DND-41 (cell line): Measurements from ENCODE around the gene CENPA.

Experiments
- ATAC-seq: fragments of 200-7000 bp; cut with Tn5 transposase; 3 replicates; pipeline ENCODE4 v1.9.1; 2021; ENCODE audit warnings: low read depth; ENCODE audit not compliant: insufficient read depth
- DNase-seq: peaks from one replicate; pipeline ENCODE4 v3.0.0-alpha.2; 2020
- H2AFZ ChIP-seq: 2 replicates; pipeline ENCODE4 v1.6.0; 2012; ENCODE audit warnings: low read depth, low read length
- H3K27ac ChIP-seq: 2 replicates; pipeline ENCODE4 v1.5.1; 2012; ENCODE audit warnings: low read length, inconsistent platforms
- H3K27me3 ChIP-seq: fragments of 200-600 bp; sonication (generic); 2 replicates; pipeline ENCODE4 v1.6.0; 2012; ENCODE audit warnings: low read length, mild to moderate bottlenecking, inconsistent platforms; ENCODE audit not compliant: insufficient read depth, poor library complexity
- H3K36me3 ChIP-seq: 2 replicates; pipeline ENCODE4 v1.5.1; 2012; ENCODE audit warnings: low read length, inconsistent platforms; ENCODE audit not compliant: insufficient read depth
- H3K4me1 ChIP-seq: 2 replicates; pipeline ENCODE4 v1.5.1; 2012; ENCODE audit warnings: mild to moderate bottlenecking, low read length; ENCODE audit not compliant: insufficient read depth
- H3K4me2 ChIP-seq: 2 replicates; pipeline ENCODE4 v1.6.0; 2012; ENCODE audit warnings: mild to moderate bottlenecking, moderate library complexity, low read length, inconsistent platforms; ENCODE audit not compliant: insufficient read depth
- H3K4me3 ChIP-seq, 2 experiments: fragments of 200-600 bp in 1 of 2; shearing (Covaris generic) in 1 of 2; 2 replicates each; pipeline ENCODE4 v1.5.1; 2012 to 2016; ENCODE audit warnings: inconsistent platforms in 2 of 2, low read length in 2 of 2, mild to moderate bottlenecking in 2 of 2, low read depth in 1 of 2, moderate library complexity in 1 of 2
- H3K79me2 ChIP-seq: 2 replicates; pipeline ENCODE4 v1.6.0; 2012; ENCODE audit warnings: low read length, inconsistent platforms; ENCODE audit not compliant: insufficient read depth
- H3K9ac ChIP-seq: 2 replicates; pipeline ENCODE4 v1.6.0; 2012; ENCODE audit warnings: low read depth, mild to moderate bottlenecking, inconsistent platforms, low read length, moderate library complexity
- H3K9me3 ChIP-seq: 2 replicates; pipeline ENCODE4 v1.5.1; 2012; ENCODE audit warnings: low read length, moderate library complexity, mild to moderate bottlenecking, inconsistent platforms; ENCODE audit not compliant: insufficient read depth, severe bottlenecking
- H4K20me1 ChIP-seq: 2 replicates; pipeline ENCODE4 v1.6.0; 2012; ENCODE audit warnings: low read length; ENCODE audit not compliant: insufficient read depth
- CTCF ChIP-seq: IDR thresholded peaks from 2 replicates; pipeline ENCODE4 v1.5.1; 2012; ENCODE audit warnings: borderline replicate concordance, low read length, moderate library complexity, mild to moderate bottlenecking; ENCODE audit not compliant: poor library complexity, severe bottlenecking; ENCODE audit errors: extremely low read depth
- EZH2 ChIP-seq: IDR thresholded peaks from 3 replicates; pipeline ENCODE4 v1.6.1; 2012; ENCODE audit warnings: borderline replicate concordance, low read depth, mild to moderate bottlenecking, moderate library complexity, low read length, inconsistent platforms; ENCODE audit not compliant: severe bottlenecking

CENPA gene

GRCh38 chr2:26769089-26769761, 16.6 kb upstream of the CENPA start:
- H3K79me2 ChIP-seq: peaks cover 87% of the 10 kb centered on the region
- H3K4me3 ChIP-seq: no peak overlapping the region
- no peak overlapping the region for H3K4me2 ChIP-seq
- DNase-seq (no peak), ATAC-seq (no peak)
- peaks cover 24% of the 10 kb centered on the region for H3K4me1 ChIP-seq
- H3K9me3 ChIP-seq: no peaks in the 10 kb centered on the region
- H3K27me3 ChIP-seq: no peaks in the 10 kb centered on the region
- peaks cover 16% of the 10 kb centered on the region for H3K36me3 ChIP-seq
- no peak overlapping the region for H3K9ac ChIP-seq
- no peak overlapping the region for H3K27ac ChIP-seq
- TF ChIP-seq CTCF (no peak), EZH2 (no peak)
- peaks cover 62% of the 10 kb centered on the region for H4K20me1 ChIP-seq
- H2AFZ ChIP-seq: no peak overlapping the region

GRCh38 chr2:26770986-26771586, 14.8 kb upstream of the CENPA start:
- no peak for DNase-seq

GRCh38 chr2:26772064-26773001, 13.5 kb upstream of the CENPA start:
- no peaks in the 10 kb centered on the region for H3K27me3 ChIP-seq
- peaks cover 3% of the 10 kb centered on the region; the same call in 1 of the 2 replicates for H3K4me1 ChIP-seq
- no peak overlapping the region for H3K27ac ChIP-seq
- H3K79me2 ChIP-seq: peaks cover 63% of the 10 kb centered on the region
- no peak overlapping the region for H3K4me3 ChIP-seq
- no peak overlapping the region for H3K4me2 ChIP-seq
- H3K36me3 ChIP-seq: peaks cover 44% of the 10 kb centered on the region
- no peaks in the 10 kb centered on the region for H3K9me3 ChIP-seq
- ATAC-seq (peak; percentile 63), DNase-seq (no peak)
- peaks cover 63% of the 10 kb centered on the region for H4K20me1 ChIP-seq
- H3K9ac ChIP-seq: no peak overlapping the region
- H2AFZ ChIP-seq: no peak overlapping the region
- no peak for TF ChIP-seq EZH2
- no peak for TF ChIP-seq CTCF

More at GRCh38 chr2:26770986-26771586, 14.8 kb upstream of the CENPA start:
- no peak overlapping the region for H2AFZ ChIP-seq
- no peaks in the 10 kb centered on the region for H3K27me3 ChIP-seq
- no peaks in the 10 kb centered on the region for H3K9me3 ChIP-seq
- H3K36me3 ChIP-seq: peaks cover 35% of the 10 kb centered on the region
- H3K4me2 ChIP-seq: no peak overlapping the region
- H4K20me1 ChIP-seq: peaks cover 66% of the 10 kb centered on the region
- H3K27ac ChIP-seq: no peak overlapping the region
- peaks cover 74% of the 10 kb centered on the region for H3K79me2 ChIP-seq
- no peak overlapping the region for H3K4me3 ChIP-seq
- H3K9ac ChIP-seq: no peak overlapping the region
- peak; percentile 40 for TF ChIP-seq CTCF
- TF ChIP-seq EZH2: no peak
- peaks cover 9% of the 10 kb centered on the region for H3K4me1 ChIP-seq
- peak; percentile 59 for ATAC-seq
